ENCODE results near the gene CACHD1. TPM values are rescaled to one million over a fixed set of nuclear protein-coding genes. Genes with fewer than 3 reads are reported as not detected.

CACHD1 gene
- total and polyA plus RNA-seq, 5 donors, result 1.6 to 6.4 (median 2.9) TPM

DNA sequence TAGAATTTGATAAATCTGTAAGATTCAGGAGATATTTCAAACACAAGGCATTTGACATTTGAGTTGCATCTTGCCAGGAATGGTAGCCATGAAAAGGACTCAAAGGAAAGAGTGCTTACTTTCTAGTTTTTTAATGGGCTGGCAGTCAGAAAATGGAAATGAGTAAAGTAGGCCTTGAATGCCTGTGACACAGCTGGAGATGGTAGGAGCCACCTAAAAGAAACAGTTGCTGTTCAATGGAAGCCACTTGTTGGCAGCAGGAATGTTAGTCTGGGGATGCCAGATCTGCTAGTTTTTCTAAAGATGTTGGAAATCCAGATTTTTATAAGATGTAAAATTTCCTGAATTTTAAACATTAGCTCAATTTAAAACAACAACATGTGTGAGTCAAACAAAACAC lies 43.6 kb downstream of the CACHD1 start:
- intact Hi-C loops (cut with DNase I), result no loop called here
- Histone ChIP-seq H3K4me3 (ENCODE audit: low read length) (no peak overlapping the region), H3K4me1 (ENCODE audit: control insufficient read depth, insufficient read depth, low read length) (no peaks in the 10 kb centered on the region), H3K27ac (ENCODE audit: low read length) (no peak overlapping the region), H3K9me3 (ENCODE audit: control insufficient read depth, low read length) (no peaks in the 10 kb centered on the region), H3K27me3 (ENCODE audit: control insufficient read depth, insufficient read depth) (no peaks in the 10 kb centered on the region)
- DNase-seq (no peak), ATAC-seq (no peak)

DNA sequence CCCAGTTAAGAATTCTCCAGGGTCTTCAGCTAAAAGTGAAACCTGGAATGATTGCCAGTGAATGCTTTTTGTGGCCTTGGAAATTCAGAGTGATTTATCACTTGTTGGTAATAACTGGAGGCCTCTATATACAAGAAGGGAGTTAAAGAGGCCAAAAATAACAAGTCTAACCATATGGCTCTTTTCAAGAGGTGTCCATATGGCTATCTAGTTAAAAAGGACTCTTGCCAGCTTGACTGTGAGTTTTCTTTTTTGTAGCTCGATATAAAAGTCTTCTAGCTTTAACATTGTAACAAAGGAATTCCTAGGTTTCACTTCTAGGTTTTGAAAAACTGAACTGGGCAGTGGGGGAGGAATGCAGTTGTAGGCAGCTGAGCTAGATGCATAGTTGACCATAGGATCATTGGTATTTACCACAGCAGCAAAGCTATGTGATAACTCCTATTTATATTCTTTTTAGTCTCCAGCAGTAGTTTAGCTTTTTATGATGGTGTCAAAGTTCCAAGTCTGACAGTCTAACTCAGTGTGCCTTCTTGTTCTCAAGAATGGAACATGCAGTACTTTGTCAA lies 44.4 kb downstream of the CACHD1 start:
- Histone ChIP-seq H3K27ac (ENCODE audit: low read length) (peak overlapping the region; percentile 79), H3K4me3 (ENCODE audit: low read length) (no peak overlapping the region), H3K27me3 (ENCODE audit: control insufficient read depth, insufficient read depth) (no peaks in the 10 kb centered on the region), H3K9me3 (ENCODE audit: control insufficient read depth, low read length) (no peaks in the 10 kb centered on the region), H3K4me1 (ENCODE audit: control insufficient read depth, insufficient read depth, low read length) (no peaks in the 10 kb centered on the region)
- WGBS, result 4% methylated on average over 1 of the region's 1 CpG
- ATAC-seq (peak in 1 of 2 donors; percentile 76), DNase-seq (no peak)
- intact Hi-C loops (cut with DNase I), result no loop called here

GRCh38 chr1:64515427-64515826 lies 45.5 kb downstream of the CACHD1 start:
- ATAC-seq, result peak; percentile 75 to 86
- H3K27ac ChIP-seq (ENCODE audit: low read length), result no peak overlapping the region
- intact Hi-C loops (cut with DNase I), result no loop called here
- H3K4me3 ChIP-seq (ENCODE audit: low read length), result no peak overlapping the region
- H3K4me1 ChIP-seq (ENCODE audit: control insufficient read depth, insufficient read depth, low read length), result peaks cover 2% of the 10 kb centered on the region
- WGBS, result 0% methylated on average over 1 of the region's 1 CpG
- H3K27me3 ChIP-seq (ENCODE audit: control insufficient read depth, insufficient read depth), result no peaks in the 10 kb centered on the region
- no peaks in the 10 kb centered on the region for H3K9me3 ChIP-seq (ENCODE audit: control insufficient read depth, low read length)
- DNase-seq, result peak; percentile 54 to 80 (median 61)

GRCh38 chr1:64516301-64516700 lies 46.4 kb downstream of the CACHD1 start:
- Histone ChIP-seq H3K27ac (ENCODE audit: low read length) (no peak overlapping the region), H3K9me3 (ENCODE audit: control insufficient read depth, low read length) (no peaks in the 10 kb centered on the region), H3K4me1 (ENCODE audit: control insufficient read depth, insufficient read depth, low read length) (peaks cover 2% of the 10 kb centered on the region), H3K4me3 (ENCODE audit: low read length) (no peak overlapping the region), H3K27me3 (ENCODE audit: control insufficient read depth, insufficient read depth) (no peaks in the 10 kb centered on the region)
- no peak for DNase-seq
- WGBS, result 81% methylated on average over 7 of the region's 7 CpGs
- intact Hi-C loops (cut with DNase I), result no loop called here
- ATAC-seq, result no peak

- WGBS, result 94% methylated on average over 2 of the region's 2 CpGs
These were observed 47.1 kb downstream of the CACHD1 start for GRCh38 chr1:64516803-64517568.

GRCh38 chr1:64517640-64518039 lies 47.7 kb downstream of the CACHD1 start:
- H3K4me3 ChIP-seq (ENCODE audit: low read length), result no peak overlapping the region
- 98% methylated on average over 2 of the region's 2 CpGs for WGBS
- H3K27ac ChIP-seq (ENCODE audit: low read length), result no peak overlapping the region
- H3K4me1 ChIP-seq (ENCODE audit: control insufficient read depth, insufficient read depth, low read length), result peaks cover 2% of the 10 kb centered on the region
- no peaks in the 10 kb centered on the region for H3K27me3 ChIP-seq (ENCODE audit: control insufficient read depth, insufficient read depth)
- intact Hi-C loops (cut with DNase I), result no loop called here
- no peaks in the 10 kb centered on the region for H3K9me3 ChIP-seq (ENCODE audit: control insufficient read depth, low read length)
- DNase-seq (no peak), ATAC-seq (no peak)

More at GRCh38 chr1:64516803-64517568, 47.1 kb downstream of the CACHD1 start:
- intact Hi-C loops (cut with DNase I), result no loop called here
- ATAC-seq, result no peak
- Histone ChIP-seq H3K27ac (ENCODE audit: low read length) (no peak overlapping the region), H3K9me3 (ENCODE audit: control insufficient read depth, low read length) (no peaks in the 10 kb centered on the region), H3K4me3 (ENCODE audit: low read length) (no peak overlapping the region), H3K27me3 (ENCODE audit: control insufficient read depth, insufficient read depth) (no peaks in the 10 kb centered on the region), H3K4me1 (ENCODE audit: control insufficient read depth, insufficient read depth, low read length) (peaks cover 2% of the 10 kb centered on the region)
- DNase-seq, result no peak

DNA sequence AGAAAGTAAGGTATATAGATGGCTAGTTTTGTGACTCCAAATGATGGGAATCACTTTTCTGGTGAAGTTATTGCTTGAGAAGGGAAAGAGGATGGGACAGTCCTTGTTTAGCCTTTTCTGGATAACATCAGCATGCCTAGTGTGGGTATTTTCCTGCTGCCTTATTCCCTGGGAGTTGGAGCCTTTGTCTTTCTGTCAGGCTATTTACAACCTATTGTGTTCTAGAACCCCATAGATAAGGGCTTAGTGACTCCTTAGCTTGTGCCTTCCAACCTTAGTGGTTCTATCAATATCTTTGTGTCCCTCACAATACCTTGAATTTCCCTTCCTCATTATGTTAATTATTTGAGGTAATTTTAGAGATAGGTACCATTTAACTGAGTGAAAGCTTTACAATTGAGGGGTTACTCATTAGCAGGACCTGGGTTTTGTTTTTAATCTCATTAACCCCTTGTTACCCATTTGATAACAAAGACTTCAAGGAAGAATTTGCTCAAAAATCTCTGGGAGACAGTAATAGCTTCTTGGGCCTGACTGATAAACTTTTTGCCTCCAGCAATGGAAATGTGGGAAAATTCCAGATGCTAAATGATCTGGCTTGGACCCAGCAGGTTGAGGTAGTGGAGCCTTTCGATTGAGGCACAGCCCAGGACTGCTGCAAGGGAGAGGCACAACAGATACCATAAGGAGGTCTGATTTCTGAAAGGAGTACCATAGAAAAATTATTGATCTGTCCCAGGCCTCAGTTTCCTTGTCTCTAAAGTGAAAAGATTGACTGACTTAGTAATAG lies 49.0 kb downstream of the CACHD1 start:
- Histone ChIP-seq H3K4me1 (ENCODE audit: control insufficient read depth, insufficient read depth, low read length) (peaks cover 2% of the 10 kb centered on the region), H3K9me3 (ENCODE audit: control insufficient read depth, low read length) (no peaks in the 10 kb centered on the region), H3K27ac (ENCODE audit: low read length) (no peak overlapping the region), H3K27me3 (ENCODE audit: control insufficient read depth, insufficient read depth) (no peaks in the 10 kb centered on the region), H3K4me3 (ENCODE audit: low read length) (no peak overlapping the region)
- DNase-seq (no peak), ATAC-seq (no peak)
- intact Hi-C loops (cut with DNase I), result no loop called here
- WGBS, result 85% methylated on average over 1 of the region's 1 CpG

DNA sequence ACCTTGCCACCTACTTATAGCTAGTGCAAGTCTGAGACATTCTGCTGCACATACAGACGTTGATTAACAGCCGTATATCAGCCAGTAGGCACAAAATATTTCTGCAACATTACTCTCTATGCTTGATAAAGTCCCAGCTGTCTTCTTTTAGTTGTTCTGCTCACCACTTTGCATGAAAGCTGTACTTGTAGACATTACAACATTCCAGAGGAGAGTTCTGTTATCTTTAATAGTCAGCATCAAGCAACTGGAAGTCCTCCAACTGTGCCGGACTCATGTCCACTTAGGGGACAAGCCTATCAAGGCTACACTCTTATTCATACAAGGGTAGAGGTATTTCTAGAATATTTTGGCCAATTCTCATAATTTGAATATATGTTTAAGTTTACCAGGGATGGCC lies 50.0 kb downstream of the CACHD1 start:
- DNase-seq (peak; percentile 46 to 71 (median 52)), ATAC-seq (peak; percentile 59 to 82)
- Histone ChIP-seq H3K27ac (ENCODE audit: low read length) (no peak overlapping the region), H3K27me3 (ENCODE audit: control insufficient read depth, insufficient read depth) (no peaks in the 10 kb centered on the region), H3K4me3 (ENCODE audit: low read length) (no peak overlapping the region), H3K4me1 (ENCODE audit: control insufficient read depth, insufficient read depth, low read length) (peaks cover 2% of the 10 kb centered on the region), H3K9me3 (ENCODE audit: control insufficient read depth, low read length) (no peaks in the 10 kb centered on the region)
- WGBS, result 36% methylated on average over 3 of the region's 3 CpGs
- intact Hi-C loops (cut with DNase I), result no loop called here

GRCh38 chr1:64522740-64523139 lies 52.8 kb downstream of the CACHD1 start:
- Histone ChIP-seq H3K27me3 (ENCODE audit: control insufficient read depth, insufficient read depth) (no peaks in the 10 kb centered on the region), H3K4me1 (ENCODE audit: control insufficient read depth, insufficient read depth, low read length) (peaks cover 2% of the 10 kb centered on the region), H3K9me3 (ENCODE audit: control insufficient read depth, low read length) (no peaks in the 10 kb centered on the region), H3K4me3 (ENCODE audit: low read length) (no peak overlapping the region), H3K27ac (ENCODE audit: low read length) (no peak overlapping the region)
- DNase-seq, result no peak
- intact Hi-C loops (cut with DNase I), result no loop called here
- no peak for ATAC-seq

GRCh38 chr1:64523413-64524337 lies 53.7 kb downstream of the CACHD1 start:
- no peaks in the 10 kb centered on the region for H3K27me3 ChIP-seq (ENCODE audit: control insufficient read depth, insufficient read depth)
- no peaks in the 10 kb centered on the region for H3K9me3 ChIP-seq (ENCODE audit: control insufficient read depth, low read length)
- peaks cover 2% of the 10 kb centered on the region for H3K4me1 ChIP-seq (ENCODE audit: control insufficient read depth, insufficient read depth, low read length)
- no peak for ATAC-seq
- WGBS, result 88% methylated on average over 5 of the region's 5 CpGs
- H3K4me3 ChIP-seq (ENCODE audit: low read length), result no peak overlapping the region
- DNase-seq, result no peak
- no peak overlapping the region for H3K27ac ChIP-seq (ENCODE audit: low read length)
- intact Hi-C loops (cut with DNase I), result no loop called here
